Esophagus (tissue), 2 donors: ENCODE data around the gene SF3B6. TPM values are rescaled to one million over a fixed set of nuclear protein-coding genes. Genes with fewer than 3 reads are reported as not detected.
"Not testable (repeated sequence)": the region's sequence is repeated elsewhere in the genome, so short reads cannot be mapped to it uniquely, and the experiment has no call there.

Source experiments
- H3K27ac ChIP-seq, 2 donors: one replicate each; pipeline ENCODE4 v1.5.1; 2013; ENCODE audit warnings: low read depth in 2 of 2, mild to moderate bottlenecking in 2 of 2, inconsistent platforms in 1 of 2, low read length in 1 of 2, moderate library complexity in 1 of 2
- H3K27me3 ChIP-seq, 2 donors: one replicate each; pipeline ENCODE4 v1.6.1; 2013; ENCODE audit warnings: low read length in 2 of 2, control low read depth in 1 of 2, mild to moderate bottlenecking in 1 of 2; ENCODE audit not compliant: insufficient read depth in 2 of 2, control insufficient read depth in 1 of 2
- H3K36me3 ChIP-seq, 2 donors: one replicate each; pipeline ENCODE4 v1.6.1; 2013; ENCODE audit warnings: low read length in 1 of 2; ENCODE audit not compliant: control insufficient read depth in 2 of 2, insufficient read depth in 2 of 2
- H3K4me1 ChIP-seq, 2 donors: one replicate each; pipeline ENCODE4 v1.6.1; 2013; ENCODE audit warnings: low read length in 1 of 2; ENCODE audit not compliant: control insufficient read depth in 2 of 2, insufficient read depth in 2 of 2
- H3K4me3 ChIP-seq, 2 donors: one replicate each; pipeline ENCODE4 v1.5.1; 2013; ENCODE audit warnings: low read length in 2 of 2, mild to moderate bottlenecking in 2 of 2, low read depth in 1 of 2, moderate library complexity in 1 of 2
- H3K9me3 ChIP-seq, 2 donors: one replicate each; pipeline ENCODE4 v1.6.1; 2013; ENCODE audit warnings: mild to moderate bottlenecking in 2 of 2, low read depth in 1 of 2, low read length in 1 of 2, moderate library complexity in 1 of 2; ENCODE audit not compliant: control insufficient read depth in 2 of 2, insufficient read depth in 1 of 2
- WGBS, 2 donors: extraction: QIAGEN DNeasy Blood & Tissue Kit; methylation state at CpG; one replicate each; pipeline ENCODE4 v1.1.7; 2013; 5-methylcytosine and 5-hydroxymethylcytosine counted together
- polyA plus RNA-seq, 2 donors: library from polyadenylated mRNA; stranded (reverse); fragments of 200-250 nt; gene quantifications; one replicate each; pipeline ENCODE4 v1.2.3, GENCODE V29; 2013
- donor health status: healthy with polysubstance abuse.
- donor health status: Bipolar disorder and iron deficiency.

SF3B6 gene
- polyA plus RNA-seq, 2 donors = 92.1 to 139 TPM

GRCh38 chr2:24046930-24047702, 29.0 kb downstream of the SF3B6 start, which contains the start of gene WDCP:
TSS of gene WDCP (minus strand) at chr2:24047391. CDS start at chr2:24039494, 7,897 bp downstream.
- peak within 1 kb of the TSS; percentile 79 to 95 for H3K4me3 ChIP-seq
- no peaks in the 10 kb centered on the region for H3K27me3 ChIP-seq
- peaks cover 0 to 3% of the 10 kb centered on the region in 2 donors for H3K4me1 ChIP-seq
- H3K36me3 ChIP-seq = no peaks in the 10 kb centered on the region
- H3K9me3 ChIP-seq = no peaks in the 10 kb centered on the region
- WGBS, 2 donors = 0 to 1% methylated on average over 38 of the region's 38 CpGs
- H3K27ac ChIP-seq = peak within 1 kb of the TSS; percentile 36 to 89

GRCh38 chr2:24046599-24046929, 29.6 kb downstream of the SF3B6 start:
- Histone ChIP-seq H3K4me3 (peak overlapping the region in 1 of 2 donors; percentile 95), H3K27ac (no peak overlapping the region), H3K36me3 (no peaks in the 10 kb centered on the region), H3K4me1 (peaks cover 0 to 3% of the 10 kb centered on the region in 2 donors), H3K27me3 (no peaks in the 10 kb centered on the region), H3K9me3 (no peaks in the 10 kb centered on the region)
- 1% methylated on average over 2 of the region's 2 CpGs for WGBS, 2 donors

- H3K9me3 ChIP-seq = no peaks in the 10 kb centered on the region
- H3K4me3 ChIP-seq = no peak overlapping the region
- H3K4me1 ChIP-seq = peaks cover 0 to 3% of the 10 kb centered on the region in 2 donors
- 80 to 83% methylated on average over 11 of the region's 11 CpGs for WGBS, 2 donors
- H3K27me3 ChIP-seq = no peaks in the 10 kb centered on the region
- no peaks in the 10 kb centered on the region for H3K36me3 ChIP-seq
- no peak overlapping the region for H3K27ac ChIP-seq
Observed at GRCh38 chr2:24045511-24046508, 30.3 kb downstream of the SF3B6 start.

DNA sequence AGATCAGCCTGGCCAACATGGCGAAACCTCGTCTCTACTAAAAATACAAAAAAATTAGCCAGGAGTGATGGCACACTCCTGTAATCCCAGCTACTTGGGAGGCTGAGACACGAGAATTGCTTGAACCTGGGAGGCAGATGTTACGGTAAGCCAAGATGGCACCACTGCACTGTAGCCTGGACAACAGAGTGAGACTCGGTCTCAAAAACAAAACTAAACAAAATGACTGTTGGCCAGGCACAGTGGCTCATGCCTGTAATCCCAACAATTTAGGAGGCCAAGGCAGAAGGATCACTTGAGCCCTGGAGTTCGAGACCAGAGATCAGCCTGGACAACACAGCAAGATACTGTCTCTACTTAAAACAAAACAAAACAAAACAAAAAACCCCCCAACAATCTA, 33.0 kb downstream of the SF3B6 start:
- not testable (repeated sequence) for H3K4me1 ChIP-seq, H3K27ac ChIP-seq, H3K36me3 ChIP-seq, H3K9me3 ChIP-seq, H3K27me3 ChIP-seq, H3K4me3 ChIP-seq
- WGBS, 2 donors = 91 to 98% methylated on average over 6 of the region's 6 CpGs

GRCh38 chr2:24040511-24040910, 35.6 kb downstream of the SF3B6 start:
- Histone ChIP-seq H3K36me3 (peaks cover 7 to 9% of the 10 kb centered on the region in 2 donors), H3K27me3 (no peaks in the 10 kb centered on the region), H3K27ac (no peak overlapping the region), H3K9me3 (no peaks in the 10 kb centered on the region), H3K4me3 (no peak overlapping the region), H3K4me1 (no peaks in the 10 kb centered on the region)
- WGBS, 2 donors = 84 to 87% methylated on average over 4 of the region's 4 CpGs

GRCh38 chr2:24038786-24039499, 37.2 kb downstream of the SF3B6 start:
- Histone ChIP-seq H3K9me3 (no peaks in the 10 kb centered on the region), H3K27ac (no peak overlapping the region), H3K36me3 (peaks cover 7 to 9% of the 10 kb centered on the region in 2 donors), H3K27me3 (no peaks in the 10 kb centered on the region), H3K4me3 (no peak overlapping the region), H3K4me1 (no peaks in the 10 kb centered on the region)
- 89 to 97% methylated on average over 9 of the region's 9 CpGs for WGBS, 2 donors

GRCh38 chr2:24026233-24026632, 49.9 kb downstream of the SF3B6 start:
- WGBS, 2 donors = 73 to 76% methylated on average over 2 of the region's 2 CpGs
- peaks cover 6 to 28% of the 10 kb centered on the region in 2 donors for H3K36me3 ChIP-seq
- no peak overlapping the region for H3K4me3 ChIP-seq
- H3K4me1 ChIP-seq = no peaks in the 10 kb centered on the region
- H3K27me3 ChIP-seq = no peaks in the 10 kb centered on the region
- H3K27ac ChIP-seq = no peak overlapping the region
- H3K9me3 ChIP-seq = no peaks in the 10 kb centered on the region

GRCh38 chr2:24024996-24025663, 51.0 kb downstream of the SF3B6 start:
- Histone ChIP-seq H3K9me3 (no peaks in the 10 kb centered on the region), H3K36me3 (peaks cover 6 to 21% of the 10 kb centered on the region in 2 donors), H3K27ac (no peak overlapping the region), H3K4me1 (no peaks in the 10 kb centered on the region), H3K4me3 (no peak overlapping the region), H3K27me3 (no peaks in the 10 kb centered on the region)
- WGBS, 2 donors = 89% methylated on average over 17 of the region's 17 CpGs

- WGBS, 2 donors = 71 to 74% methylated on average over 12 of the region's 12 CpGs
- Histone ChIP-seq H3K9me3 (no peaks in the 10 kb centered on the region), H3K27ac (no peak overlapping the region), H3K36me3 (peaks cover 2 to 21% of the 10 kb centered on the region in 2 donors), H3K4me1 (no peaks in the 10 kb centered on the region), H3K4me3 (no peak overlapping the region), H3K27me3 (no peaks in the 10 kb centered on the region)
Observed at GRCh38 chr2:24024018-24024417, 52.1 kb downstream of the SF3B6 start.
